B cell (primary cell): Measurements from ENCODE around the gene SMIM13.

ENCODE experiments used
- EZH2 ChIP-seq: IDR thresholded peaks from 2 replicates; pipeline ENCODE4 v1.6.1; 2012; ENCODE audit warnings: borderline replicate concordance, low read depth, mild to moderate bottlenecking, moderate library complexity, low read length; ENCODE audit not compliant: insufficient read depth, poor library complexity, severe bottlenecking
- TF ChIP-seq, protein P1 (sequence below): fragments of 200-600 bp; IDR thresholded peaks from one replicate; pipeline ENCODE4 v1.8.0; 2022; ENCODE audit warnings: antibody characterized with exemption, mild to moderate bottlenecking

GRCh38 chr6:11066505-11067347, 26.9 kb upstream of the SMIM13 start:
- TF ChIP-seq, protein P1, sequence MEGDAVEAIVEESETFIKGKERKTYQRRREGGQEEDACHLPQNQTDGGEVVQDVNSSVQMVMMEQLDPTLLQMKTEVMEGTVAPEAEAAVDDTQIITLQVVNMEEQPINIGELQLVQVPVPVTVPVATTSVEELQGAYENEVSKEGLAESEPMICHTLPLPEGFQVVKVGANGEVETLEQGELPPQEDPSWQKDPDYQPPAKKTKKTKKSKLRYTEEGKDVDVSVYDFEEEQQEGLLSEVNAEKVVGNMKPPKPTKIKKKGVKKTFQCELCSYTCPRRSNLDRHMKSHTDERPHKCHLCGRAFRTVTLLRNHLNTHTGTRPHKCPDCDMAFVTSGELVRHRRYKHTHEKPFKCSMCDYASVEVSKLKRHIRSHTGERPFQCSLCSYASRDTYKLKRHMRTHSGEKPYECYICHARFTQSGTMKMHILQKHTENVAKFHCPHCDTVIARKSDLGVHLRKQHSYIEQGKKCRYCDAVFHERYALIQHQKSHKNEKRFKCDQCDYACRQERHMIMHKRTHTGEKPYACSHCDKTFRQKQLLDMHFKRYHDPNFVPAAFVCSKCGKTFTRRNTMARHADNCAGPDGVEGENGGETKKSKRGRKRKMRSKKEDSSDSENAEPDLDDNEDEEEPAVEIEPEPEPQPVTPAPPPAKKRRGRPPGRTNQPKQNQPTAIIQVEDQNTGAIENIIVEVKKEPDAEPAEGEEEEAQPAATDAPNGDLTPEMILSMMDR = no peak
- no peak for TF ChIP-seq EZH2
